ENCODE measurements around the gene FAM124B. TPM values are rescaled to one million over a fixed set of nuclear protein-coding genes. Genes with fewer than 3 reads are reported as not detected.

FAM124B gene
- total and polyA plus RNA-seq, 2 of the 8 experiments (the other 6 are each of a cell fraction or from before 2014, with no cell fraction given), result 2.1 to 2.6 TPM

- Histone ChIP-seq H3K4me1 (replicated peaks in 1 of 4; ENCODE audit: control insufficient read depth in 3 of 4, insufficient read depth in 4 of 4, low read length in 3 of 4) (no peaks in the 10 kb centered on the region), H4K91ac (replicated peaks; ENCODE audit: insufficient read length, low read length) (no peak overlapping the region), H3K79me1 (ENCODE audit: low read depth, low read length) (no peaks in the 10 kb centered on the region), H2BK20ac (ENCODE audit: low read length) (no peak overlapping the region), H3K79me2 (ENCODE audit: control insufficient read depth in 1 of 2, insufficient read depth in 2 of 2, low read length in 2 of 2) (no peaks in the 10 kb centered on the region), H2BK120ac (replicated peaks; ENCODE audit: low read depth, low read length) (no peak overlapping the region), H3K18ac (ENCODE audit: extremely low read depth, low read length) (no peak overlapping the region), H3K4me2 (ENCODE audit: insufficient read depth in 1 of 2, low read depth in 2 of 2, low read length in 2 of 2) (no peak overlapping the region), H2AK5ac (ENCODE audit: low read depth, low read length) (no peak overlapping the region), H3K9me3 (ENCODE audit: insufficient read depth in 2 of 2, low read depth in 1 of 2, low read length in 1 of 2) (no peaks in the 10 kb centered on the region), H2BK5ac (ENCODE audit: low read depth, low read length) (no peak overlapping the region), H2BK15ac (ENCODE audit: low read length) (no peak overlapping the region), H3K36me3 (ENCODE audit: control insufficient read depth in 2 of 4, insufficient read depth in 4 of 4, low read length in 3 of 4) (no peaks in the 10 kb centered on the region), H3K23me2 (ENCODE audit: low read depth, low read length) (no peaks in the 10 kb centered on the region), H4K20me1 (replicated peaks in 1 of 2; ENCODE audit: control insufficient read depth in 1 of 2, insufficient read depth in 2 of 2, low read length in 2 of 2) (no peaks in the 10 kb centered on the region), H2BK12ac (ENCODE audit: low read depth, low read length) (no peak overlapping the region), H3K27me3 (replicated peaks in 1 of 4; ENCODE audit: control insufficient read depth in 3 of 4, extremely low read depth in 1 of 4, insufficient read depth in 3 of 4, low read length in 3 of 4) (no peaks in the 10 kb centered on the region), H2AFZ (ENCODE audit: low read length) (no peak overlapping the region), H3K9ac (replicated peaks in 1 of 4; ENCODE audit: extremely low read depth in 1 of 4, low read depth in 3 of 4, low read length in 3 of 4) (no peak overlapping the region), H3K14ac (ENCODE audit: insufficient read length) (no peak overlapping the region), H3K4ac (replicated peaks; ENCODE audit: insufficient read length, low read depth, low read length) (no peak overlapping the region), H3K4me3 (ENCODE audit: extremely low read depth in 1 of 4, insufficient read depth in 2 of 4, low read depth in 3 of 4, low read length in 4 of 4) (no peak overlapping the region), H4K8ac (ENCODE audit: extremely low read depth, insufficient read depth, low read length) (no peak overlapping the region), H3K56ac (replicated peaks; ENCODE audit: insufficient read length, low read depth, low read length) (no peak overlapping the region), H4K5ac (ENCODE audit: insufficient read length, low read depth, low read length) (no peak overlapping the region), H3K27ac (ENCODE audit: low read depth, low read length) (no peak overlapping the region), H3K23ac (ENCODE audit: insufficient read length) (no peak overlapping the region)
- CTCF ChIA-PET (ENCODE audit: partially characterized antibody), result no interaction called here
- WGBS, 2 experiments (ENCODE audit: extremely low coverage in 1 of 2, insufficient coverage in 1 of 2, insufficient read length in 1 of 2, insufficient replicate concordance in 2 of 2, low coverage in 1 of 2, low lambda C conversion rate in 2 of 2, missing lambda C conversion rate in 1 of 2), result 98% methylated on average over 4 of the region's 4 CpGs; no CpG with 5 or more reads in 1 of the 2 experiments
- POLR2A ChIA-PET (ENCODE audit: partially characterized antibody), result no interaction called here
- FAIRE-seq, result no peak
- DNase-seq (ENCODE audit: low read depth in 1 of 2, low spot score in 2 of 2), result no peak
- no peak for TF ChIP-seq TAF1 (IDR thresholded peaks at IDR 0.05; ENCODE audit: low read depth, low read length)
- no peak for TF ChIP-seq NRF1 (IDR thresholded peaks at IDR 0.05; ENCODE audit: low read depth, low read length)
- TF ChIP-seq POLR2A (IDR thresholded peaks at IDR 0.05; ENCODE audit: control extremely low read depth in 1 of 2, low read depth in 2 of 2, low read length in 2 of 2), result no peak
- no peak for TF ChIP-seq EP300 (IDR thresholded peaks at IDR 0.05; ENCODE audit: borderline replicate concordance in 1 of 2, low read depth in 2 of 2, low read length in 2 of 2)
- TF ChIP-seq CTCF (IDR thresholded peaks at IDR 0.05; ENCODE audit: control extremely low read depth in 1 of 3, insufficient read depth in 1 of 3, low read depth in 1 of 3, low read length in 3 of 3), result no peak
- TF ChIP-seq RBBP5 (IDR thresholded peaks at IDR 0.05; ENCODE audit: borderline replicate concordance, low read depth, low read length), result no peak
- TF ChIP-seq SIRT6 (IDR thresholded peaks at IDR 0.05; ENCODE audit: low read length), result no peak
- no peak for TF ChIP-seq ATF3 (IDR thresholded peaks at IDR 0.05; ENCODE audit: insufficient read depth, low read depth, low read length)
- TF ChIP-seq SAP30 (IDR thresholded peaks at IDR 0.05; ENCODE audit: insufficient read depth, insufficient replicate concordance, low read length), result no peak
- TF ChIP-seq TBP (IDR thresholded peaks at IDR 0.05; ENCODE audit: low read depth, low read length), result no peak
- TF ChIP-seq BCL11A (IDR thresholded peaks at IDR 0.05; ENCODE audit: low read depth in 2 of 2, low read length in 2 of 2), result no peak
- no peak for TF ChIP-seq PHF8 (conservative IDR thresholded peaks at IDR 0.05; ENCODE audit: low read depth, low read length)
These were observed 22.7 kb downstream of the FAM124B start for GRCh38 chr2:224379172-224379571.

Measured in H1 (cell line).